K562 (cell line): ENCODE data around the gene GLIS2. TPM values are rescaled to one million over a fixed set of nuclear protein-coding genes. Genes with fewer than 3 reads are reported as not detected.

Experiments
- ATAC-seq: fragments of 200-7000 bp; cut with Tn5 transposase; 3 replicates; pipeline ENCODE4 v1.9.1; 2020; ENCODE audit warnings: moderate library complexity
- BruUV-seq: library from RNA; stranded (reverse); fragments of 400-500 nt; replicated peaks from 2 replicates; lab custom pipeline; 2021; lab: Mats Ljungman, UMichigan
- CTCF ChIA-PET: fragments of 300-600 bp; formaldehyde crosslinking; extraction: SDS; loops from one replicate; lab custom pipeline; 2021; ENCODE audit warnings: low intra/inter-chr PET ratio; lab: Yijun Ruan, JAX
- POLR2A ChIA-PET: fragments of 300-600, 350-650 bp; sonication (Branson Sonifier 250); formaldehyde crosslinking; extraction: SDS; loops from one replicate; lab custom pipeline; 2021; ENCODE audit warnings: antibody characterized with exemption, inconsistent platforms; lab: Yijun Ruan, JAX
- DNase-seq, 4 experiments: peaks; one replicate each; pipeline versions ENCODE4 v3.0.0 to v3.0.0-alpha.2; 2011 to 2018; ENCODE audit warnings: low spot score in 3 of 4, mixed read lengths in 3 of 4; ENCODE audit errors: extremely low read depth in 1 of 4
- FAIRE-seq: peaks from 2 replicates; lab custom pipeline; 2011; peaks lifted over from hg19 to GRCh38; lab: Jason Lieb, UNC
- H2AFZ ChIP-seq: 2 replicates; pipeline ENCODE4 v1.6.0; 2011; ENCODE audit warnings: low read depth, low read length, control low read depth, inconsistent platforms
- H3K27ac ChIP-seq: fragments of 200-600 bp; 3 replicates; pipeline ENCODE4 v1.8.0; 2011; ENCODE audit warnings: low read depth, mild to moderate bottlenecking, control low read depth, inconsistent platforms, low read length, moderate library complexity, mixed read lengths; ENCODE audit errors: extremely low read depth
- H3K27me3 ChIP-seq, 2 experiments: fragments of 300-600 bp in 1 of 2; 2 replicates in 1 of 2; 3 replicates in 1 of 2; pipeline versions ENCODE4 v1.6.0 to v1.8.0; 2011; ENCODE audit warnings: inconsistent platforms in 2 of 2, low read length in 2 of 2, mild to moderate bottlenecking in 1 of 2, mixed read lengths in 1 of 2, moderate library complexity in 1 of 2; ENCODE audit not compliant: control insufficient read depth in 2 of 2, insufficient read depth in 2 of 2
- H3K36me3 ChIP-seq: fragments of 300-600 bp; 3 replicates; pipeline ENCODE4 v1.8.0; 2011; ENCODE audit warnings: mild to moderate bottlenecking, low read length, inconsistent platforms; ENCODE audit not compliant: control insufficient read depth, insufficient read depth
- H3K4me1 ChIP-seq, 2 experiments: fragments of 200-600 bp in 1 of 2; replicated peaks in 1 of 2; 2 replicates in 1 of 2; 3 replicates in 1 of 2; pipeline versions ENCODE4 v1.5.1 to v1.8.0; 2011; ENCODE audit warnings: inconsistent platforms in 2 of 2, low read length in 2 of 2, mild to moderate bottlenecking in 1 of 2, mixed read lengths in 1 of 2, moderate library complexity in 1 of 2; ENCODE audit not compliant: control insufficient read depth in 2 of 2, insufficient read depth in 2 of 2
- H3K4me2 ChIP-seq: 2 replicates; pipeline ENCODE4 v1.6.1; 2011; ENCODE audit warnings: low read length, control low read depth, inconsistent platforms, mixed read lengths; ENCODE audit not compliant: insufficient read depth
- H3K4me3 ChIP-seq: fragments of 200-600 bp; sonication (generic), shearing (Covaris generic); 2 replicates; pipeline ENCODE4 v1.5.1; 2016; ENCODE audit warnings: control low read depth, inconsistent platforms
- H3K79me2 ChIP-seq: fragments of 200-600 bp; 3 replicates; pipeline ENCODE4 v1.8.0; 2011; ENCODE audit warnings: low read length, inconsistent platforms; ENCODE audit not compliant: control insufficient read depth, insufficient read depth
- H3K9ac ChIP-seq, 2 experiments: 2 replicates each; pipeline versions ENCODE4 v1.6.0 to v1.6.1; 2011; ENCODE audit warnings: low read depth in 2 of 2, low read length in 2 of 2, control low read depth in 1 of 2, inconsistent platforms in 1 of 2, mild to moderate bottlenecking in 1 of 2, mixed read lengths in 1 of 2; ENCODE audit not compliant: insufficient read depth in 1 of 2
- H3K9me1 ChIP-seq: one replicate; pipeline ENCODE4 v1.6.0; 2011; ENCODE audit warnings: inconsistent platforms, mild to moderate bottlenecking, low read length, moderate library complexity; ENCODE audit not compliant: control insufficient read depth, insufficient read depth
- H3K9me3 ChIP-seq: replicated peaks from 2 replicates; pipeline ENCODE4 v1.5.1; 2011; ENCODE audit warnings: low read depth, low read length, inconsistent platforms; ENCODE audit not compliant: control insufficient read depth, insufficient read depth
- H4K20me1 ChIP-seq: replicated peaks from 2 replicates; pipeline ENCODE4 v1.6.1; 2011; ENCODE audit warnings: low read length, inconsistent platforms, mixed read lengths; ENCODE audit not compliant: control insufficient read depth, insufficient read depth
- BCOR ChIP-seq: fragments of 450-650 bp; IDR thresholded peaks from 2 replicates; pipeline ENCODE4 v1.6.1; 2016
- CHCHD3 ChIP-seq: fragments of 250-450 bp; sonication (Bioruptor Pico); IDR thresholded peaks from 2 replicates; pipeline ENCODE4 v2.1.2; 2022; ENCODE audit warnings: mild to moderate bottlenecking
- CSDE1 ChIP-seq, 2 experiments: fragments of 450-650 bp; IDR thresholded peaks; 2 replicates each; pipeline ENCODE4 v1.6.1; 2016; ENCODE audit warnings: mild to moderate bottlenecking in 1 of 2
- ELF2 ChIP-seq: fragments of 250-450 bp; sonication (Bioruptor Pico); IDR thresholded peaks from 2 replicates; pipeline ENCODE4 v1.5.0; 2021; ENCODE audit warnings: mild to moderate bottlenecking
- ETV6 ChIP-seq, 3 experiments: fragments of 150-350 bp in 1 of 3; sonication (generic) in 1 of 3; formaldehyde crosslinking in 1 of 3; IDR thresholded peaks; 2 replicates each; pipeline versions ENCODE4 v1.6.1 to v1.8.0; 2014 to 2022; ENCODE audit warnings: borderline replicate concordance in 2 of 3, low read depth in 2 of 3, antibody characterized with exemption in 1 of 3, low read length in 1 of 3, mild to moderate bottlenecking in 1 of 3, missing genetic modification reagents in 1 of 3
- FOXJ2 ChIP-seq: fragments of 200-800 bp; sonication (Bioruptor generic); IDR thresholded peaks from 2 replicates; pipeline ENCODE4 v1.6.1; 2016; ENCODE audit warnings: missing genetic modification characterization, missing compliant biosample characterization
- GABPA ChIP-seq: fragments of 200-800 bp; sonication (Bioruptor generic); conservative IDR thresholded peaks from 2 replicates; pipeline ENCODE4 v1.6.1; 2016; ENCODE audit warnings: low read depth, missing genetic modification characterization, missing compliant biosample characterization
- KLF13 ChIP-seq: fragments of 450-650 bp; IDR thresholded peaks from 2 replicates; pipeline ENCODE4 v1.6.1; 2016; ENCODE audit warnings: missing genetic modification characterization, low read depth, mild to moderate bottlenecking, missing compliant biosample characterization, moderate library complexity, borderline replicate concordance
- KLF6 ChIP-seq: fragments of 250-450 bp; sonication (Bioruptor Pico); IDR thresholded peaks from 2 replicates; pipeline ENCODE4 v1.4.0; 2020; ENCODE audit warnings: mild to moderate bottlenecking, moderate library complexity, borderline replicate concordance
- LARP7 ChIP-seq: fragments of 450-650 bp; IDR thresholded peaks from 2 replicates; pipeline ENCODE4 v1.6.1; 2016
- NCOA1 ChIP-seq: fragments of 450-650 bp; IDR thresholded peaks from 2 replicates; pipeline ENCODE4 v1.6.1; 2016; ENCODE audit warnings: low read depth
- PHB ChIP-seq: fragments of 250-450 bp; sonication (Bioruptor Pico); IDR thresholded peaks from 2 replicates; pipeline ENCODE4 v1.5.0; 2021
- PURB ChIP-seq: sonication (generic); formaldehyde crosslinking; IDR thresholded peaks from 2 replicates; pipeline ENCODE4 v1.9.0; 2021; ENCODE audit warnings: low read depth, mild to moderate bottlenecking, missing genetic modification reagents
- SETDB1 ChIP-seq: IDR thresholded peaks from one replicate; pipeline ENCODE4 v1.6.1; 2012; ENCODE audit warnings: low read length, control low read depth, inconsistent platforms
- SRSF1 ChIP-seq: fragments of 200-400 bp; formaldehyde crosslinking; IDR thresholded peaks from 2 replicates; pipeline ENCODE4 v1.6.1; 2017; ENCODE audit warnings: mild to moderate bottlenecking, low read depth, low read length, moderate library complexity
- TBP ChIP-seq: optimal IDR thresholded peaks from 2 replicates; pipeline ENCODE3; 2011; ENCODE audit warnings: low read depth, low read length, improper control_type of control experiment
- TEAD1 ChIP-seq, 2 experiments: fragments of 450-650 bp in 1 of 2; sonication (generic) in 1 of 2; formaldehyde crosslinking; IDR thresholded peaks; 2 replicates each; pipeline versions ENCODE4 v1.4.0 to v1.8.0; 2020 to 2022; ENCODE audit warnings: mild to moderate bottlenecking in 2 of 2, missing genetic modification reagents in 1 of 2
- ZNF12 ChIP-seq: sonication (generic); formaldehyde crosslinking; IDR thresholded peaks from 2 replicates; pipeline ENCODE4 v1.4.0; 2020; ENCODE audit warnings: mild to moderate bottlenecking, missing genetic modification reagents
- ZNF354B ChIP-seq: fragments of 250-450 bp; sonication (Bioruptor Pico); IDR thresholded peaks from 2 replicates; pipeline ENCODE4 v1.4.0; 2020
- ZNF395 ChIP-seq: fragments of 200-800 bp; sonication (Bioruptor generic); IDR thresholded peaks from 2 replicates; pipeline ENCODE4 v1.6.1; 2017; ENCODE audit warnings: missing genetic modification characterization, missing compliant biosample characterization
- ZNF511 ChIP-seq: sonication (generic); formaldehyde crosslinking; IDR thresholded peaks from 2 replicates; pipeline ENCODE4 v1.8.0; 2022; ENCODE audit warnings: mild to moderate bottlenecking, missing genetic modification reagents
- ZNF778 ChIP-seq: fragments of 450-650 bp; formaldehyde crosslinking; IDR thresholded peaks from 2 replicates; pipeline ENCODE4 v1.4.0; 2020; ENCODE audit warnings: mild to moderate bottlenecking, moderate library complexity
- WGBS: fragments of 100-300 bp; shearing (Covaris generic); methylation state at CpG from one replicate; pipeline ENCODE4 v1.1.6; 2016; ENCODE audit warnings: low coverage, mixed read lengths; ENCODE audit not compliant: insufficient coverage; ENCODE audit errors: missing lambda C conversion rate; 5-methylcytosine and 5-hydroxymethylcytosine counted together
- in situ Hi-C: fragments of 300-500 bp; cut with MboI; formaldehyde crosslinking; loops from 4 replicates; pipeline ENCODE4 v1.15.0; 2018; ENCODE audit warnings: inconsistent platforms, mixed read lengths
- intact Hi-C: fragments of 100-400 bp; cut with micrococcal nuclease; formaldehyde crosslinking; loops from 2 replicates; pipeline ENCODE4 v1.14.2; 2022
- polyA plus RNA-seq, 8 experiments: library from polyadenylated mRNA; depleted of rRNA in 4 of 8; stranded (reverse) in 5 of 8; unstranded in 3 of 8; fragments of >200 nt; fragmentation: Nextera tagmentation in 2 of 8; fragmentation: Illumina TruSeq in 1 of 8; extraction: Ambion mirVana in 2 of 8; extraction: Trizol in 1 of 8; gene quantifications; 2 replicates each; pipeline versions ENCODE4 v1.2.1 to v1.2.3, GENCODE V29; 2011 to 2014; ENCODE audit warnings: inconsistent platforms in 1 of 8, missing spikeins in 1 of 8
- total RNA-seq, 7 experiments: library from RNA; depleted of rRNA in 6 of 7; stranded (reverse); fragments of >200 nt in 6 of 7; fragmentation: Illumina TruSeq in 2 of 7; extraction: Trizol in 2 of 7; gene quantifications; 2 replicates each; pipeline versions ENCODE4 v1.2.1 to v1.2.3, GENCODE V29; 2011 to 2021; ENCODE audit warnings: low replicate concordance in 1 of 7

The GLIS2 gene
- total and polyA plus RNA-seq, 9 of the 15 experiments (the other 6 are each of a cell fraction or from before 2014, with no cell fraction given) = 0.10 to 9.0 (median 0.57) TPM

- intact Hi-C loops = no loop called here
- TF ChIP-seq ZNF511 (CRISPR knock-in tag) (no peak), ZNF395 (no peak), FOXJ2 (tag) (no peak), SRSF1 (no peak), PHB (no peak), SETDB1 (no peak), BCOR (no peak), ZNF778 (CRISPR knock-in tag) (no peak), CHCHD3 (CRISPR knock-in tag) (no peak), TEAD1 (CRISPR knock-in tag; IDR thresholded peaks at IDR 0.05) (no peak), PURB (CRISPR knock-in tag) (no peak), ETV6 (IDR thresholded peaks at IDR 0.05; ENCODE audit: borderline replicate concordance in 1 of 2, low read depth in 2 of 2, low read length in 1 of 2) (no peak), ETV6 (CRISPR knock-in tag; IDR thresholded peaks at IDR 0.05; ENCODE audit: borderline replicate concordance) (no peak), TBP (peak; percentile 9), CSDE1 (IDR thresholded peaks at IDR 0.05) (no peak), LARP7 (no peak), ZNF354B (CRISPR knock-in tag) (no peak), NCOA1 (no peak), KLF6 (CRISPR knock-in tag) (no peak), KLF13 (no peak), GABPA (tag) (peak; percentile 65), ELF2 (CRISPR knock-in tag) (0 out of 2 replicates have a peak, but pooled peaks have one; percentile 22), ZNF12 (0 out of 2 replicates have a peak, but pooled peaks have one; percentile 36)
These were observed 54.9 kb downstream of the GLIS2 start for GRCh38 chr16:4370570-4371356.

More at GRCh38 chr16:4370570-4371356, 54.9 kb downstream of the GLIS2 start:
- peak overlapping the region; percentile 61 for H2AFZ ChIP-seq
- peaks cover 6% of the 10 kb centered on the region; the same call in 1 of the 3 replicates for H3K36me3 ChIP-seq
- CTCF ChIA-PET = no interaction called here
- in situ Hi-C loops = no loop called here
- peak overlapping the region; percentile 60; the same call in 1 of the 2 replicates for H3K4me3 ChIP-seq
- peaks cover 5% of the 10 kb centered on the region for H3K9me1 ChIP-seq
- DNase-seq = peak; percentile 75 to 91 (median 80)
- peaks cover 49 to 80% of the 10 kb centered on the region in 2 experiments for H3K4me1 ChIP-seq
- no peaks in the 10 kb centered on the region for H3K9me3 ChIP-seq
- peaks cover 14% of the 10 kb centered on the region for H3K79me2 ChIP-seq
- peak; percentile 59 for ATAC-seq
- H4K20me1 ChIP-seq = peaks cover 6% of the 10 kb centered on the region; the same call in 1 of the 2 replicates
- 5% methylated on average over 14 of the region's 14 CpGs for WGBS
- no peaks in the 10 kb centered on the region for H3K27me3 ChIP-seq
- POLR2A ChIA-PET = interaction anchor here (0.6 to 1.6 kb wide), 11 partner anchors 9 to 1137 kb away, joined by 3 to 7 read pairs (median 3); no protein-coding TSS in a partner anchor
- no TSS peak for BruUV-seq
- H3K4me2 ChIP-seq = peak overlapping the region; percentile 75
- peak; percentile 87 for FAIRE-seq
- peak overlapping the region; percentile 75 for H3K27ac ChIP-seq
- H3K9ac ChIP-seq = peak overlapping the region; percentile 59 to 91
